ENCODE data around the gene TNS1.

DNA sequence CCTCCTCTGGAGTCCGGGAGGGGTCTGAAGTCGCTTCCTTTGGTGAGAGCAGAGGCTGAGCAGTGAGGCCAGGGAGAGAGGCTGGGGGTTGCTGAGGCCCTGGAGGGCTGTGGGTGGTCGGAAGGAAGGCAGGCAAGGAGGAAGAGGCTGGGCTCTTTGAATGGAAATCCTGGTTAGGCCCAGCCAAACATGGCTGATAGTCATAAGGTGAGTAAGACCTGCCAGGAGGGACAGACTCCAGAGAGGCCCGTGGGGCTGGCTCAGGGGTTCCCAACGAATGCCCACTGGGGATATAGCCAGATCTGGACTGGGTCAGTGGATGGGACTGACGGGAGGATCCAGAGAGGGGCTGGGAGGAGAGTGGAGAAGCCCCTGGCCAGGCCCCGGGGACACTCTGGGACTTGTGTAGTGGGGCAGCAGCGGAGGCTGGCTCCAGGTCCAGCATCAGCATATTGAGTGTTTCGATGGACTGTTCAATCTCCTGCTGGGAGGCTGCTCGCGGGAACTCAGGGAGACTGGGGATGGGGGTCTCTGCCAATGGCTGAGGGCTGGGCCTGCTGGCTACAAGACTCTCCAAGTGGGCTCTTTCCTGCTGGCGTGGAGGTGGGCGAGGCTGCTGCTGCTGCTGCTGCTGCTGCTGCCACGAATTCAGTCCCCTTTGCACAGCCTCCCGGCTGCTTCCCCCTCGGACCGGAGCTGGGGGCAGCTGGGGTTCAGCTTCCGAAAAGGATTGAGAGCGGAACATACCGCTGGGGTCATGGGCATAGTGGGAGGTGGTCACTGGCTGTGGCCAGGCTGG is 155.0 kb downstream of the TNS1 start:
- TF ChIP-seq, protein P1, sequence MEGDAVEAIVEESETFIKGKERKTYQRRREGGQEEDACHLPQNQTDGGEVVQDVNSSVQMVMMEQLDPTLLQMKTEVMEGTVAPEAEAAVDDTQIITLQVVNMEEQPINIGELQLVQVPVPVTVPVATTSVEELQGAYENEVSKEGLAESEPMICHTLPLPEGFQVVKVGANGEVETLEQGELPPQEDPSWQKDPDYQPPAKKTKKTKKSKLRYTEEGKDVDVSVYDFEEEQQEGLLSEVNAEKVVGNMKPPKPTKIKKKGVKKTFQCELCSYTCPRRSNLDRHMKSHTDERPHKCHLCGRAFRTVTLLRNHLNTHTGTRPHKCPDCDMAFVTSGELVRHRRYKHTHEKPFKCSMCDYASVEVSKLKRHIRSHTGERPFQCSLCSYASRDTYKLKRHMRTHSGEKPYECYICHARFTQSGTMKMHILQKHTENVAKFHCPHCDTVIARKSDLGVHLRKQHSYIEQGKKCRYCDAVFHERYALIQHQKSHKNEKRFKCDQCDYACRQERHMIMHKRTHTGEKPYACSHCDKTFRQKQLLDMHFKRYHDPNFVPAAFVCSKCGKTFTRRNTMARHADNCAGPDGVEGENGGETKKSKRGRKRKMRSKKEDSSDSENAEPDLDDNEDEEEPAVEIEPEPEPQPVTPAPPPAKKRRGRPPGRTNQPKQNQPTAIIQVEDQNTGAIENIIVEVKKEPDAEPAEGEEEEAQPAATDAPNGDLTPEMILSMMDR (IDR thresholded peaks at IDR 0.05), result no peak
- TF ChIP-seq, protein P2, sequence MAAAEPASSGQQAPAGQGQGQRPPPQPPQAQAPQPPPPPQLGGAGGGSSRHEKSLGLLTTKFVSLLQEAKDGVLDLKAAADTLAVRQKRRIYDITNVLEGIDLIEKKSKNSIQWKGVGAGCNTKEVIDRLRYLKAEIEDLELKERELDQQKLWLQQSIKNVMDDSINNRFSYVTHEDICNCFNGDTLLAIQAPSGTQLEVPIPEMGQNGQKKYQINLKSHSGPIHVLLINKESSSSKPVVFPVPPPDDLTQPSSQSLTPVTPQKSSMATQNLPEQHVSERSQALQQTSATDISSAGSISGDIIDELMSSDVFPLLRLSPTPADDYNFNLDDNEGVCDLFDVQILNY (CRISPR knock-in tag; IDR thresholded peaks at IDR 0.05), result no peak
- no peak for TF ChIP-seq ATF1 (CRISPR knock-in tag; IDR thresholded peaks at IDR 0.05)
- no peak for TF ChIP-seq ZNF396 (CRISPR knock-in tag; IDR thresholded peaks at IDR 0.05; ENCODE audit: borderline replicate concordance)

Measured in WTC11 (cell line).